ENCODE results near the gene EXOSC1.

The EXOSC1 gene

GRCh38 chr10:97483506-97483905 lies 37.7 kb upstream of the EXOSC1 start:
- H3K4me3 ChIP-seq (replicated peaks; ENCODE audit: insufficient read depth, low read length) = no peak overlapping the region
- no peak overlapping the region for H3K27ac ChIP-seq (replicated peaks)
- no peak for TF ChIP-seq GABPA (IDR thresholded peaks at IDR 0.05; ENCODE audit: low read depth)
- no peak for TF ChIP-seq SPI1 (IDR thresholded peaks at IDR 0.05; ENCODE audit: borderline replicate concordance, low read depth)
- TF ChIP-seq, protein P1, sequence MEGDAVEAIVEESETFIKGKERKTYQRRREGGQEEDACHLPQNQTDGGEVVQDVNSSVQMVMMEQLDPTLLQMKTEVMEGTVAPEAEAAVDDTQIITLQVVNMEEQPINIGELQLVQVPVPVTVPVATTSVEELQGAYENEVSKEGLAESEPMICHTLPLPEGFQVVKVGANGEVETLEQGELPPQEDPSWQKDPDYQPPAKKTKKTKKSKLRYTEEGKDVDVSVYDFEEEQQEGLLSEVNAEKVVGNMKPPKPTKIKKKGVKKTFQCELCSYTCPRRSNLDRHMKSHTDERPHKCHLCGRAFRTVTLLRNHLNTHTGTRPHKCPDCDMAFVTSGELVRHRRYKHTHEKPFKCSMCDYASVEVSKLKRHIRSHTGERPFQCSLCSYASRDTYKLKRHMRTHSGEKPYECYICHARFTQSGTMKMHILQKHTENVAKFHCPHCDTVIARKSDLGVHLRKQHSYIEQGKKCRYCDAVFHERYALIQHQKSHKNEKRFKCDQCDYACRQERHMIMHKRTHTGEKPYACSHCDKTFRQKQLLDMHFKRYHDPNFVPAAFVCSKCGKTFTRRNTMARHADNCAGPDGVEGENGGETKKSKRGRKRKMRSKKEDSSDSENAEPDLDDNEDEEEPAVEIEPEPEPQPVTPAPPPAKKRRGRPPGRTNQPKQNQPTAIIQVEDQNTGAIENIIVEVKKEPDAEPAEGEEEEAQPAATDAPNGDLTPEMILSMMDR (IDR thresholded peaks at IDR 0.05; ENCODE audit: insufficient read depth, low read length) = no peak
- TF ChIP-seq POLR2AphosphoS5 (IDR thresholded peaks at IDR 0.05; ENCODE audit: low read depth) = no peak
- TF ChIP-seq, protein P2, sequence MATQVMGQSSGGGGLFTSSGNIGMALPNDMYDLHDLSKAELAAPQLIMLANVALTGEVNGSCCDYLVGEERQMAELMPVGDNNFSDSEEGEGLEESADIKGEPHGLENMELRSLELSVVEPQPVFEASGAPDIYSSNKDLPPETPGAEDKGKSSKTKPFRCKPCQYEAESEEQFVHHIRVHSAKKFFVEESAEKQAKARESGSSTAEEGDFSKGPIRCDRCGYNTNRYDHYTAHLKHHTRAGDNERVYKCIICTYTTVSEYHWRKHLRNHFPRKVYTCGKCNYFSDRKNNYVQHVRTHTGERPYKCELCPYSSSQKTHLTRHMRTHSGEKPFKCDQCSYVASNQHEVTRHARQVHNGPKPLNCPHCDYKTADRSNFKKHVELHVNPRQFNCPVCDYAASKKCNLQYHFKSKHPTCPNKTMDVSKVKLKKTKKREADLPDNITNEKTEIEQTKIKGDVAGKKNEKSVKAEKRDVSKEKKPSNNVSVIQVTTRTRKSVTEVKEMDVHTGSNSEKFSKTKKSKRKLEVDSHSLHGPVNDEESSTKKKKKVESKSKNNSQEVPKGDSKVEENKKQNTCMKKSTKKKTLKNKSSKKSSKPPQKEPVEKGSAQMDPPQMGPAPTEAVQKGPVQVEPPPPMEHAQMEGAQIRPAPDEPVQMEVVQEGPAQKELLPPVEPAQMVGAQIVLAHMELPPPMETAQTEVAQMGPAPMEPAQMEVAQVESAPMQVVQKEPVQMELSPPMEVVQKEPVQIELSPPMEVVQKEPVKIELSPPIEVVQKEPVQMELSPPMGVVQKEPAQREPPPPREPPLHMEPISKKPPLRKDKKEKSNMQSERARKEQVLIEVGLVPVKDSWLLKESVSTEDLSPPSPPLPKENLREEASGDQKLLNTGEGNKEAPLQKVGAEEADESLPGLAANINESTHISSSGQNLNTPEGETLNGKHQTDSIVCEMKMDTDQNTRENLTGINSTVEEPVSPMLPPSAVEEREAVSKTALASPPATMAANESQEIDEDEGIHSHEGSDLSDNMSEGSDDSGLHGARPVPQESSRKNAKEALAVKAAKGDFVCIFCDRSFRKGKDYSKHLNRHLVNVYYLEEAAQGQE (IDR thresholded peaks at IDR 0.05; ENCODE audit: insufficient replicate concordance, low read depth) = no peak
- no peak for DNase-seq (ENCODE audit: low read depth in 1 of 2, low spot score in 1 of 2)
- H3K27me3 ChIP-seq (ENCODE audit: insufficient read depth, poor library complexity, severe bottlenecking) = no peaks in the 10 kb centered on the region

- TF ChIP-seq POLR2AphosphoS5 (IDR thresholded peaks at IDR 0.05; ENCODE audit: low read depth) (no peak), SPI1 (IDR thresholded peaks at IDR 0.05; ENCODE audit: borderline replicate concordance, low read depth) (no peak), GABPA (IDR thresholded peaks at IDR 0.05; ENCODE audit: low read depth) (no peak)
- TF ChIP-seq, protein P2 (IDR thresholded peaks at IDR 0.05; ENCODE audit: insufficient replicate concordance, low read depth) = no peak
- TF ChIP-seq, protein P1 (IDR thresholded peaks at IDR 0.05; ENCODE audit: insufficient read depth, low read length) = no peak
- DNase-seq (ENCODE audit: low read depth in 1 of 2, low spot score in 1 of 2) = no peak
- H3K4me3 ChIP-seq (replicated peaks; ENCODE audit: insufficient read depth, low read length) = no peak overlapping the region
- no peaks in the 10 kb centered on the region for H3K27me3 ChIP-seq (ENCODE audit: insufficient read depth, poor library complexity, severe bottlenecking)
- no peak overlapping the region for H3K27ac ChIP-seq (replicated peaks)
Measured at GRCh38 chr10:97482381-97482780, 36.6 kb upstream of the EXOSC1 start.

GRCh38 chr10:97481071-97481470 lies 35.3 kb upstream of the EXOSC1 start:
- Histone ChIP-seq H3K27me3 (ENCODE audit: insufficient read depth, poor library complexity, severe bottlenecking) (no peaks in the 10 kb centered on the region), H3K4me3 (replicated peaks; ENCODE audit: insufficient read depth, low read length) (no peak overlapping the region), H3K27ac (replicated peaks) (no peak overlapping the region)
- TF ChIP-seq, protein P1 (IDR thresholded peaks at IDR 0.05; ENCODE audit: insufficient read depth, low read length) = no peak
- TF ChIP-seq SPI1 (IDR thresholded peaks at IDR 0.05; ENCODE audit: borderline replicate concordance, low read depth) (no peak), GABPA (IDR thresholded peaks at IDR 0.05; ENCODE audit: low read depth) (no peak), POLR2AphosphoS5 (IDR thresholded peaks at IDR 0.05; ENCODE audit: low read depth) (no peak)
- TF ChIP-seq, protein P2 (IDR thresholded peaks at IDR 0.05; ENCODE audit: insufficient replicate concordance, low read depth) = no peak
- DNase-seq (ENCODE audit: low read depth in 1 of 2, low spot score in 1 of 2) = no peak

Data from HL-60 (cell line).